H1 (cell line): ENCODE results near the gene AQP7. TPM values are rescaled to one million over a fixed set of nuclear protein-coding genes. Genes with fewer than 3 reads are reported as not detected.

Experiments
- BCL11A ChIP-seq, 2 experiments: IDR thresholded peaks; one replicate each; pipeline ENCODE4 v1.6.1; 2011; ENCODE audit warnings: low read depth in 2 of 2, low read length in 2 of 2, mild to moderate bottlenecking in 2 of 2
- CHD1 ChIP-seq: IDR thresholded peaks from 2 replicates; pipeline ENCODE4 v1.6.1; 2012; ENCODE audit warnings: low read depth, low read length, improper control_type of control experiment
- RFX5 ChIP-seq: IDR thresholded peaks from 2 replicates; pipeline ENCODE4 v1.6.1; 2011; ENCODE audit warnings: low read depth, low read length, improper control_type of control experiment, borderline replicate concordance
- RNF2 ChIP-seq: fragments of 200-900, 300-1000 bp; sonication (generic); IDR thresholded peaks from 2 replicates; pipeline ENCODE4 v1.7.1; 2016; ENCODE audit warnings: borderline replicate concordance, low read depth, mild to moderate bottlenecking, antibody characterized with exemption, low read length; ENCODE audit not compliant: poor library complexity, severe bottlenecking; ENCODE audit errors: missing control alignments
- SUZ12 ChIP-seq: fragments of 200-600 bp; sonication (generic); IDR thresholded peaks from 2 replicates; pipeline ENCODE4 v1.6.1; 2012; ENCODE audit warnings: mild to moderate bottlenecking, inconsistent platforms, low read length, moderate library complexity, mixed read lengths
- TBP ChIP-seq: IDR thresholded peaks from 2 replicates; pipeline ENCODE4 v1.6.1; 2011; ENCODE audit warnings: low read depth, low read length, improper control_type of control experiment
- polyA plus RNA-seq, 7 experiments: library from polyadenylated mRNA; depleted of rRNA in 3 of 7; stranded (reverse) in 5 of 7; unstranded in 2 of 7; fragments of >200 nt in 5 of 7; fragments of 200-250 nt in 2 of 7; gene quantifications; 1 replicate in 5 of 7; 2 replicates in 1 of 7; 4 replicates in 1 of 7; pipeline versions ENCODE4 v1.2.1 to v1.2.3, GENCODE V29; 2011 to 2013; ENCODE audit warnings: missing spikeins in 2 of 7, mixed read lengths in 2 of 7
- total RNA-seq: library from RNA; stranded (reverse); fragmentation: NEBNext Ultra II Directional; extraction: Animal tissue kit (Norgen Biotek cat#: 25700); gene quantifications from 2 replicates; pipeline ENCODE4 v1.2.1, GENCODE V29; 2021
- TF ChIP-seq, protein P1 (sequence below): fragments of 300-600 bp; sonication (generic); IDR thresholded peaks from 2 replicates; pipeline ENCODE4 v1.7.1; 2012; ENCODE audit warnings: low read length, moderate library complexity, mild to moderate bottlenecking, inconsistent platforms; ENCODE audit not compliant: insufficient replicate concordance
- TF ChIP-seq, protein P2 (sequence below): IDR thresholded peaks from 2 replicates; pipeline ENCODE4 v1.6.1; 2012; ENCODE audit warnings: low read length, inconsistent platforms

Gene AQP7
- total and polyA plus RNA-seq, 2 of the 8 experiments (the other 6 are each of a cell fraction or from before 2014, with no cell fraction given): not detected

DNA sequence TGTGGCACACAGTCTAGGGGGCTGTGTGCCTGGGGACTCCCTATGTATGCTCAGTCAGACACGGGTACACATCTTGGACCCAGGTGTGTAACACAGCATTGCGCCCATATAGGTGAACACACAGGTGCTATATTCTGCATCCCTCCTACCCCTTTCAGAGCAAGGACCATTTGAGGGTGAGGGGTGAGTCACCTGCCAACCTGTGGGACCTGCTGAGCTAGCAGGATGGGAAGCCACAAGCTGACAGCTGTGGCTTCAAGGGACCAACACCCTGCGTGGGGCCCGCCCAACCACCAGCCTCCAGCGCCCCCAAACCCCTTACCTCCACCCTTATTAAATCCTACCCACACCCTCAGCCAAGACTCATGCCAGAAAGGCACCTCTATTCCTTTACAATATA is 14.6 kb upstream of the AQP7 start (continued):
- TF ChIP-seq, protein P1, sequence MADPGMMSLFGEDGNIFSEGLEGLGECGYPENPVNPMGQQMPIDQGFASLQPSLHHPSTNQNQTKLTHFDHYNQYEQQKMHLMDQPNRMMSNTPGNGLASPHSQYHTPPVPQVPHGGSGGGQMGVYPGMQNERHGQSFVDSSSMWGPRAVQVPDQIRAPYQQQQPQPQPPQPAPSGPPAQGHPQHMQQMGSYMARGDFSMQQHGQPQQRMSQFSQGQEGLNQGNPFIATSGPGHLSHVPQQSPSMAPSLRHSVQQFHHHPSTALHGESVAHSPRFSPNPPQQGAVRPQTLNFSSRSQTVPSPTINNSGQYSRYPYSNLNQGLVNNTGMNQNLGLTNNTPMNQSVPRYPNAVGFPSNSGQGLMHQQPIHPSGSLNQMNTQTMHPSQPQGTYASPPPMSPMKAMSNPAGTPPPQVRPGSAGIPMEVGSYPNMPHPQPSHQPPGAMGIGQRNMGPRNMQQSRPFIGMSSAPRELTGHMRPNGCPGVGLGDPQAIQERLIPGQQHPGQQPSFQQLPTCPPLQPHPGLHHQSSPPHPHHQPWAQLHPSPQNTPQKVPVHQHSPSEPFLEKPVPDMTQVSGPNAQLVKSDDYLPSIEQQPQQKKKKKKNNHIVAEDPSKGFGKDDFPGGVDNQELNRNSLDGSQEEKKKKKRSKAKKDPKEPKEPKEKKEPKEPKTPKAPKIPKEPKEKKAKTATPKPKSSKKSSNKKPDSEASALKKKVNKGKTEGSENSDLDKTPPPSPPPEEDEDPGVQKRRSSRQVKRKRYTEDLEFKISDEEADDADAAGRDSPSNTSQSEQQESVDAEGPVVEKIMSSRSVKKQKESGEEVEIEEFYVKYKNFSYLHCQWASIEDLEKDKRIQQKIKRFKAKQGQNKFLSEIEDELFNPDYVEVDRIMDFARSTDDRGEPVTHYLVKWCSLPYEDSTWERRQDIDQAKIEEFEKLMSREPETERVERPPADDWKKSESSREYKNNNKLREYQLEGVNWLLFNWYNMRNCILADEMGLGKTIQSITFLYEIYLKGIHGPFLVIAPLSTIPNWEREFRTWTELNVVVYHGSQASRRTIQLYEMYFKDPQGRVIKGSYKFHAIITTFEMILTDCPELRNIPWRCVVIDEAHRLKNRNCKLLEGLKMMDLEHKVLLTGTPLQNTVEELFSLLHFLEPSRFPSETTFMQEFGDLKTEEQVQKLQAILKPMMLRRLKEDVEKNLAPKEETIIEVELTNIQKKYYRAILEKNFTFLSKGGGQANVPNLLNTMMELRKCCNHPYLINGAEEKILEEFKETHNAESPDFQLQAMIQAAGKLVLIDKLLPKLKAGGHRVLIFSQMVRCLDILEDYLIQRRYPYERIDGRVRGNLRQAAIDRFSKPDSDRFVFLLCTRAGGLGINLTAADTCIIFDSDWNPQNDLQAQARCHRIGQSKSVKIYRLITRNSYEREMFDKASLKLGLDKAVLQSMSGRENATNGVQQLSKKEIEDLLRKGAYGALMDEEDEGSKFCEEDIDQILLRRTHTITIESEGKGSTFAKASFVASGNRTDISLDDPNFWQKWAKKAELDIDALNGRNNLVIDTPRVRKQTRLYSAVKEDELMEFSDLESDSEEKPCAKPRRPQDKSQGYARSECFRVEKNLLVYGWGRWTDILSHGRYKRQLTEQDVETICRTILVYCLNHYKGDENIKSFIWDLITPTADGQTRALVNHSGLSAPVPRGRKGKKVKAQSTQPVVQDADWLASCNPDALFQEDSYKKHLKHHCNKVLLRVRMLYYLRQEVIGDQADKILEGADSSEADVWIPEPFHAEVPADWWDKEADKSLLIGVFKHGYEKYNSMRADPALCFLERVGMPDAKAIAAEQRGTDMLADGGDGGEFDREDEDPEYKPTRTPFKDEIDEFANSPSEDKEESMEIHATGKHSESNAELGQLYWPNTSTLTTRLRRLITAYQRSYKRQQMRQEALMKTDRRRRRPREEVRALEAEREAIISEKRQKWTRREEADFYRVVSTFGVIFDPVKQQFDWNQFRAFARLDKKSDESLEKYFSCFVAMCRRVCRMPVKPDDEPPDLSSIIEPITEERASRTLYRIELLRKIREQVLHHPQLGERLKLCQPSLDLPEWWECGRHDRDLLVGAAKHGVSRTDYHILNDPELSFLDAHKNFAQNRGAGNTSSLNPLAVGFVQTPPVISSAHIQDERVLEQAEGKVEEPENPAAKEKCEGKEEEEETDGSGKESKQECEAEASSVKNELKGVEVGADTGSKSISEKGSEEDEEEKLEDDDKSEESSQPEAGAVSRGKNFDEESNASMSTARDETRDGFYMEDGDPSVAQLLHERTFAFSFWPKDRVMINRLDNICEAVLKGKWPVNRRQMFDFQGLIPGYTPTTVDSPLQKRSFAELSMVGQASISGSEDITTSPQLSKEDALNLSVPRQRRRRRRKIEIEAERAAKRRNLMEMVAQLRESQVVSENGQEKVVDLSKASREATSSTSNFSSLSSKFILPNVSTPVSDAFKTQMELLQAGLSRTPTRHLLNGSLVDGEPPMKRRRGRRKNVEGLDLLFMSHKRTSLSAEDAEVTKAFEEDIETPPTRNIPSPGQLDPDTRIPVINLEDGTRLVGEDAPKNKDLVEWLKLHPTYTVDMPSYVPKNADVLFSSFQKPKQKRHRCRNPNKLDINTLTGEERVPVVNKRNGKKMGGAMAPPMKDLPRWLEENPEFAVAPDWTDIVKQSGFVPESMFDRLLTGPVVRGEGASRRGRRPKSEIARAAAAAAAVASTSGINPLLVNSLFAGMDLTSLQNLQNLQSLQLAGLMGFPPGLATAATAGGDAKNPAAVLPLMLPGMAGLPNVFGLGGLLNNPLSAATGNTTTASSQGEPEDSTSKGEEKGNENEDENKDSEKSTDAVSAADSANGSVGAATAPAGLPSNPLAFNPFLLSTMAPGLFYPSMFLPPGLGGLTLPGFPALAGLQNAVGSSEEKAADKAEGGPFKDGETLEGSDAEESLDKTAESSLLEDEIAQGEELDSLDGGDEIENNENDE: no peak
- no peak for TF ChIP-seq BCL11A (IDR thresholded peaks at IDR 0.05; ENCODE audit: low read depth in 2 of 2, low read length in 2 of 2)
- TF ChIP-seq, protein P2, sequence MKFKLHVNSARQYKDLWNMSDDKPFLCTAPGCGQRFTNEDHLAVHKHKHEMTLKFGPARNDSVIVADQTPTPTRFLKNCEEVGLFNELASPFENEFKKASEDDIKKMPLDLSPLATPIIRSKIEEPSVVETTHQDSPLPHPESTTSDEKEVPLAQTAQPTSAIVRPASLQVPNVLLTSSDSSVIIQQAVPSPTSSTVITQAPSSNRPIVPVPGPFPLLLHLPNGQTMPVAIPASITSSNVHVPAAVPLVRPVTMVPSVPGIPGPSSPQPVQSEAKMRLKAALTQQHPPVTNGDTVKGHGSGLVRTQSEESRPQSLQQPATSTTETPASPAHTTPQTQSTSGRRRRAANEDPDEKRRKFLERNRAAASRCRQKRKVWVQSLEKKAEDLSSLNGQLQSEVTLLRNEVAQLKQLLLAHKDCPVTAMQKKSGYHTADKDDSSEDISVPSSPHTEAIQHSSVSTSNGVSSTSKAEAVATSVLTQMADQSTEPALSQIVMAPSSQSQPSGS: no peak
- TF ChIP-seq SUZ12: no peak
- no peak for TF ChIP-seq RNF2
- no peak for TF ChIP-seq CHD1
- no peak for TF ChIP-seq TBP
- no peak for TF ChIP-seq RFX5
